SK-N-SH (cell line): ENCODE measurements around the gene SLAMF1. TPM values are rescaled to one million over a fixed set of nuclear protein-coding genes. Genes with fewer than 3 reads are reported as not detected.
A peak's percentile ranks its signal among the peaks of the same experiment; 100 is the strongest.

ENCODE experiments used
- CTCF ChIA-PET: fragments of 300-600, 350-600 bp; formaldehyde crosslinking; extraction: SDS; loops from one replicate; lab custom pipeline; 2021; lab: Yijun Ruan, JAX
- POLR2A ChIA-PET: fragments of 350-600 bp; sonication (Branson Sonifier 250); formaldehyde crosslinking; extraction: SDS; loops from one replicate; lab custom pipeline; 2020; ENCODE audit warnings: antibody characterized with exemption, inconsistent platforms; lab: Yijun Ruan, JAX
- DNase-seq: peaks from one replicate; pipeline ENCODE4 v3.0.0; 2012
- H2AFZ ChIP-seq: fragments of 200-600 bp; sonication (generic); 2 replicates; pipeline ENCODE4 v1.8.1; 2016; ENCODE audit warnings: antibody characterized with exemption, mild to moderate bottlenecking, low read depth
- H3F3A ChIP-seq: fragments of 200-600 bp; sonication (generic); replicated peaks from 2 replicates; pipeline ENCODE3; 2016; ENCODE audit warnings: antibody characterized with exemption, mild to moderate bottlenecking; ENCODE audit not compliant: insufficient read depth
- H3K27ac ChIP-seq, 2 experiments: fragments of 200-500 bp in 1 of 2; fragments of 200-600 bp in 1 of 2; sonication (Bioruptor generic) in 1 of 2; sonication (generic), shearing (Covaris generic) in 1 of 2; 2 replicates each; pipeline versions ENCODE4 v1.5.1 to v1.6.1; 2014 to 2016; ENCODE audit warnings: low read depth in 2 of 2, inconsistent platforms in 1 of 2, low read length in 1 of 2, mild to moderate bottlenecking in 1 of 2, mixed read lengths in 1 of 2
- H3K27me3 ChIP-seq: fragments of 200-600 bp; sonication (generic), shearing (Covaris generic); 2 replicates; pipeline ENCODE4 v1.6.1; 2016; ENCODE audit warnings: mixed run types; ENCODE audit not compliant: insufficient read depth
- H3K36me3 ChIP-seq, 2 experiments: fragments of 200-500 bp in 1 of 2; fragments of 200-600 bp in 1 of 2; sonication (Bioruptor generic) in 1 of 2; sonication (generic) in 1 of 2; replicated peaks in 1 of 2; 2 replicates each; pipeline versions ENCODE3 to v1.5.1; 2014 to 2016; ENCODE audit warnings: low read length in 1 of 2, mild to moderate bottlenecking in 1 of 2; ENCODE audit not compliant: insufficient read depth in 2 of 2, control insufficient read depth in 1 of 2
- H3K4me1 ChIP-seq, 2 experiments: fragments of 200-500 bp in 1 of 2; fragments of 200-600 bp in 1 of 2; sonication (Bioruptor generic) in 1 of 2; sonication (generic), shearing (Covaris generic) in 1 of 2; 2 replicates each; pipeline versions ENCODE4 v1.5.1 to v1.6.1; 2014 to 2016; ENCODE audit warnings: low read depth in 1 of 2, low read length in 1 of 2, mixed run types in 1 of 2; ENCODE audit not compliant: insufficient read depth in 2 of 2, control insufficient read depth in 1 of 2
- H3K4me2 ChIP-seq: fragments of 200-600 bp; sonication (generic), shearing (Covaris generic); 2 replicates; pipeline ENCODE4 v1.6.1; 2017; ENCODE audit warnings: mixed run types
- H3K4me3 ChIP-seq, 2 experiments: fragments of 200-500 bp in 1 of 2; fragments of 200-600 bp in 1 of 2; sonication (Bioruptor generic) in 1 of 2; sonication (generic), shearing (Covaris generic) in 1 of 2; 2 replicates each; pipeline versions ENCODE4 v1.5.1 to v1.8.1; 2014 to 2016; ENCODE audit warnings: low read depth in 2 of 2, inconsistent platforms in 1 of 2, low read length in 1 of 2, mild to moderate bottlenecking in 1 of 2, mixed read lengths in 1 of 2, moderate library complexity in 1 of 2
- H3K79me2 ChIP-seq: fragments of 200-600 bp; sonication (generic); 2 replicates; pipeline ENCODE4 v1.8.1; 2017; ENCODE audit warnings: mild to moderate bottlenecking; ENCODE audit not compliant: insufficient read depth
- H3K9ac ChIP-seq: fragments of 200-600 bp; sonication (generic); 2 replicates; pipeline ENCODE4 v1.6.1; 2017; ENCODE audit warnings: mixed run types
- H3K9me2 ChIP-seq: fragments of 200-600 bp; sonication (generic); 2 replicates; pipeline ENCODE4 v1.6.1; 2017; ENCODE audit warnings: mixed run types
- H3K9me3 ChIP-seq: fragments of 200-600 bp; sonication (generic); 2 replicates; pipeline ENCODE4 v1.6.1; 2017; ENCODE audit warnings: mixed run types, mild to moderate bottlenecking, moderate library complexity
- H4K20me1 ChIP-seq: fragments of 200-600 bp; sonication (generic); 2 replicates; pipeline ENCODE4 v1.6.1; 2017; ENCODE audit warnings: mild to moderate bottlenecking, mixed run types; ENCODE audit not compliant: insufficient read depth
- CTCF ChIP-seq: fragments of 200-600 bp; sonication (generic); IDR thresholded peaks from 2 replicates; pipeline ENCODE4 v1.6.1; 2017; ENCODE audit warnings: antibody characterized with exemption, mild to moderate bottlenecking, moderate library complexity
- ELF1 ChIP-seq: IDR thresholded peaks from 2 replicates; pipeline ENCODE4 v1.4.0; 2012
- EP300 ChIP-seq, 2 experiments: IDR thresholded peaks; 2 replicates each; pipeline versions ENCODE4 v1.4.0 to v1.6.1; 2012; ENCODE audit warnings: borderline replicate concordance in 1 of 2, low read depth in 1 of 2, low read length in 1 of 2
- GATA2 ChIP-seq: sonication (generic); formaldehyde crosslinking; IDR thresholded peaks from 2 replicates; pipeline ENCODE4 v1.5.0; 2020; ENCODE audit warnings: mild to moderate bottlenecking, missing genetic modification reagents
- JUND ChIP-seq: IDR thresholded peaks from 2 replicates; pipeline ENCODE4 v1.4.0; 2012
- MXI1 ChIP-seq: IDR thresholded peaks from 2 replicates; pipeline ENCODE4 v1.6.1; 2012; ENCODE audit warnings: mild to moderate bottlenecking, low read depth, low read length, improper control_type of control experiment
- NFIC ChIP-seq: IDR thresholded peaks from 2 replicates; pipeline ENCODE4 v1.4.0; 2012; ENCODE audit warnings: borderline replicate concordance
- RFX5 ChIP-seq: IDR thresholded peaks from 2 replicates; pipeline ENCODE4 v1.6.1; 2012; ENCODE audit warnings: mild to moderate bottlenecking, improper control_type of control experiment, low read length
- RXRA ChIP-seq: IDR thresholded peaks from 2 replicates; pipeline ENCODE4 v1.4.0; 2012; ENCODE audit warnings: low read depth, mild to moderate bottlenecking, borderline replicate concordance
- TAF1 ChIP-seq: IDR thresholded peaks from 2 replicates; pipeline ENCODE4 v1.6.1; 2012; ENCODE audit warnings: low read depth, mild to moderate bottlenecking, low read length, moderate library complexity, borderline replicate concordance
- TCF12 ChIP-seq: IDR thresholded peaks from 2 replicates; pipeline ENCODE4 v1.4.0; 2012
- TEAD4 ChIP-seq: IDR thresholded peaks from 2 replicates; pipeline ENCODE4 v1.4.0; 2012; ENCODE audit warnings: mild to moderate bottlenecking, borderline replicate concordance; ENCODE audit not compliant: insufficient read depth
- YY1 ChIP-seq: IDR thresholded peaks from 2 replicates; pipeline ENCODE4 v1.4.0; 2012; ENCODE audit warnings: low read depth, mild to moderate bottlenecking
- ZBTB33 ChIP-seq: IDR thresholded peaks from 2 replicates; pipeline ENCODE4 v1.4.0; 2012; ENCODE audit warnings: low read depth, borderline replicate concordance
- WGBS: methylation state at CpG from one replicate; pipeline ENCODE4 v1.1.6; 2017; ENCODE audit warnings: low lambda C conversion rate; 5-methylcytosine and 5-hydroxymethylcytosine counted together
- polyA plus RNA-seq, 3 experiments: library from polyadenylated mRNA; depleted of rRNA; stranded (reverse); fragments of >200 nt; gene quantifications; 2 replicates each; pipeline ENCODE4 v1.2.3, GENCODE V29; 2012

The SLAMF1 gene
- polyA plus RNA-seq, 1 of the 3 experiments (the other 2 are of a cell fraction), result not detected

GRCh38 chr1:160638540-160638857 lies 8.3 kb downstream of the SLAMF1 start:
- Histone ChIP-seq H3K9me2 (no peaks in the 10 kb centered on the region), H3K4me1 (no peaks in the 10 kb centered on the region), H3K27ac (no peak overlapping the region), H2AFZ (no peak overlapping the region), H4K20me1 (no peaks in the 10 kb centered on the region), H3K4me3 (no peak overlapping the region), H3F3A (no peaks in the 10 kb centered on the region), H3K9me3 (no peaks in the 10 kb centered on the region), H3K4me2 (no peak overlapping the region), H3K27me3 (peaks cover under 1% of the 10 kb centered on the region; the same call in 1 of the 2 replicates), H3K36me3 (no peaks in the 10 kb centered on the region), H3K79me2 (no peaks in the 10 kb centered on the region), H3K9ac (no peak overlapping the region)
- ChIA-PET POLR2A (no interaction called here), CTCF (no interaction called here)
- WGBS, result 11% methylated on average over 3 of the region's 3 CpGs
- no peak for DNase-seq
- no peak for TF ChIP-seq MXI1
- no peak for TF ChIP-seq YY1
- TF ChIP-seq, all 33 proteins: peak for 0

GRCh38 chr1:160637821-160638539 lies 8.9 kb downstream of the SLAMF1 start:
- peaks cover 6% of the 10 kb centered on the region; the same call in 1 of the 2 replicates for H3K27me3 ChIP-seq
- H3K27ac ChIP-seq, result no peak overlapping the region
- H3K4me1 ChIP-seq, result no peaks in the 10 kb centered on the region
- 4% methylated on average over 5 of the region's 5 CpGs for WGBS
- ChIA-PET POLR2A (no interaction called here), CTCF (no interaction called here)
- H3K9me3 ChIP-seq, result no peaks in the 10 kb centered on the region
- no peak overlapping the region for H3K4me3 ChIP-seq
- no peaks in the 10 kb centered on the region for H3K9me2 ChIP-seq
- DNase-seq, result no peak
- TF ChIP-seq GATA2 (CRISPR knock-in tag), result no peak
- no peak for TF ChIP-seq JUND
- no peak for TF ChIP-seq YY1
- TF ChIP-seq MXI1, result no peak
- TF ChIP-seq TEAD4, result no peak
- TF ChIP-seq RFX5, result no peak
- no peak for TF ChIP-seq CTCF
- no peak for TF ChIP-seq TCF12
- TF ChIP-seq EP300 (IDR thresholded peaks at IDR 0.05; ENCODE audit: borderline replicate concordance in 1 of 2, low read depth in 1 of 2, low read length in 1 of 2), result no peak
- TF ChIP-seq NFIC, result no peak
- no peak for TF ChIP-seq RXRA
- no peak for TF ChIP-seq ELF1
- TF ChIP-seq ZBTB33, result no peak
- TF ChIP-seq TAF1, result no peak
- H2AFZ ChIP-seq, result peak overlapping the region; percentile 25; the same call in 1 of the 2 replicates
- no peaks in the 10 kb centered on the region for H3K36me3 ChIP-seq
- H3K9ac ChIP-seq, result no peak overlapping the region
- H3F3A ChIP-seq, result no peaks in the 10 kb centered on the region
- no peak overlapping the region for H3K4me2 ChIP-seq
- H4K20me1 ChIP-seq, result no peaks in the 10 kb centered on the region
- no peaks in the 10 kb centered on the region for H3K79me2 ChIP-seq
